Panc1 (cell line): Measurements from ENCODE around the gene WNT3A. TPM values are rescaled to one million over a fixed set of nuclear protein-coding genes. Genes with fewer than 3 reads are reported as not detected.

Experiments used
- ATAC-seq: fragments of 200-7000 bp; cut with Tn5 transposase; 2 replicates; pipeline ENCODE4 v1.9.1; 2020; ENCODE audit warnings: mild to moderate bottlenecking, moderate library complexity
- BruUV-seq: library from RNA; stranded (reverse); fragments of 400-500 nt; replicated peaks from 2 replicates; lab custom pipeline; 2021; lab: Mats Ljungman, UMichigan
- CTCF ChIA-PET: fragments of 300-600 bp; sonication (Branson Sonifier 250); formaldehyde crosslinking; loops from one replicate; lab custom pipeline; 2022; ENCODE audit warnings: antibody characterized with exemption; lab: Charles Lee
- POLR2A ChIA-PET: fragments of 300-600 bp; sonication (Branson Sonifier 250); formaldehyde crosslinking; loops from one replicate; lab custom pipeline; 2022; ENCODE audit warnings: antibody characterized with exemption; lab: Charles Lee
- DNase-seq: peaks from one replicate; pipeline ENCODE4 v3.0.0-alpha.2; 2010; ENCODE audit warnings: low read depth, low spot score
- H3K27ac ChIP-seq: 2 replicates; pipeline ENCODE4 v1.5.1; 2011; ENCODE audit warnings: mild to moderate bottlenecking, low read length, inconsistent platforms
- H3K27me3 ChIP-seq: fragments of 200-500 bp; sonication (Bioruptor generic); 2 replicates; pipeline ENCODE4 v1.6.0; 2014; ENCODE audit warnings: low read length, inconsistent platforms; ENCODE audit not compliant: control insufficient read depth, insufficient read depth
- H3K36me3 ChIP-seq: fragments of 200-500 bp; sonication (Bioruptor generic); 2 replicates; pipeline ENCODE4 v1.5.1; 2014; ENCODE audit warnings: inconsistent platforms, mild to moderate bottlenecking, low read length, moderate library complexity; ENCODE audit not compliant: control insufficient read depth, insufficient read depth
- H3K4me1 ChIP-seq: 2 replicates; pipeline ENCODE4 v1.5.1; 2011; ENCODE audit warnings: inconsistent platforms, mild to moderate bottlenecking, low read length, moderate library complexity; ENCODE audit not compliant: control insufficient read depth, insufficient read depth
- H3K4me3 ChIP-seq, 2 experiments: 2 replicates each; pipeline ENCODE4 v1.5.1; 2011 to 2012; ENCODE audit warnings: low read depth in 2 of 2, low read length in 2 of 2, mild to moderate bottlenecking in 2 of 2, inconsistent platforms in 1 of 2, moderate library complexity in 1 of 2
- H3K9me3 ChIP-seq: fragments of 200-500 bp; sonication (Bioruptor generic); 2 replicates; pipeline ENCODE4 v1.5.1; 2014; ENCODE audit warnings: low read depth, mild to moderate bottlenecking, inconsistent platforms, low read length, moderate library complexity; ENCODE audit not compliant: control insufficient read depth, insufficient read depth
- POLR2AphosphoS5 ChIP-seq: IDR thresholded peaks from 2 replicates; pipeline ENCODE4 v1.6.1; 2012; ENCODE audit warnings: mild to moderate bottlenecking, low read depth, low read length, moderate library complexity
- REST ChIP-seq, 2 experiments: IDR thresholded peaks; 2 replicates each; pipeline ENCODE4 v1.6.1; 2011 to 2012; ENCODE audit warnings: low read depth in 2 of 2, control low read depth in 1 of 2, low read length in 1 of 2, mild to moderate bottlenecking in 1 of 2, moderate library complexity in 1 of 2; ENCODE audit not compliant: insufficient read depth in 1 of 2
- SIN3A ChIP-seq: IDR thresholded peaks from 2 replicates; pipeline ENCODE4 v1.6.1; 2012; ENCODE audit warnings: low read depth, mild to moderate bottlenecking, low read length, moderate library complexity, borderline replicate concordance; ENCODE audit not compliant: insufficient read depth
- TCF7L2 ChIP-seq: IDR thresholded peaks from 2 replicates; pipeline ENCODE4 v1.6.1; 2011; ENCODE audit warnings: mild to moderate bottlenecking, low read depth, low read length, inconsistent platforms
- in situ Hi-C: cut with HindIII; loops from 2 replicates; pipeline ENCODE4 v1.10.0; 2016; ENCODE audit warnings: low sequenced_read_pairs, low pct_unique_long_range_greater_than_20kb
- intact Hi-C: fragments of 100-400 bp; cut with micrococcal nuclease; formaldehyde crosslinking; loops from one replicate; pipeline ENCODE4 v1.10.0; 2022; ENCODE audit not compliant: unreplicated experiment
- total RNA-seq: library from RNA; stranded (reverse); gene quantifications from one replicate; pipeline ENCODE4 v1.2.1, GENCODE V29; 2021; ENCODE audit not compliant: unreplicated experiment
- TF ChIP-seq, protein P1 (sequence below): fragments of 450-650 bp; IDR thresholded peaks from 2 replicates; pipeline ENCODE4 v1.5.1; 2017; ENCODE audit warnings: mild to moderate bottlenecking

The WNT3A gene
- total RNA-seq, 1 experiment from 2014 or later: not detected

GRCh38 chr1:228041316-228041715 is 34.5 kb downstream of the WNT3A start:
- BruUV-seq: no TSS peak
- no peaks in the 10 kb centered on the region for H3K36me3 ChIP-seq
- TF ChIP-seq, protein P1, sequence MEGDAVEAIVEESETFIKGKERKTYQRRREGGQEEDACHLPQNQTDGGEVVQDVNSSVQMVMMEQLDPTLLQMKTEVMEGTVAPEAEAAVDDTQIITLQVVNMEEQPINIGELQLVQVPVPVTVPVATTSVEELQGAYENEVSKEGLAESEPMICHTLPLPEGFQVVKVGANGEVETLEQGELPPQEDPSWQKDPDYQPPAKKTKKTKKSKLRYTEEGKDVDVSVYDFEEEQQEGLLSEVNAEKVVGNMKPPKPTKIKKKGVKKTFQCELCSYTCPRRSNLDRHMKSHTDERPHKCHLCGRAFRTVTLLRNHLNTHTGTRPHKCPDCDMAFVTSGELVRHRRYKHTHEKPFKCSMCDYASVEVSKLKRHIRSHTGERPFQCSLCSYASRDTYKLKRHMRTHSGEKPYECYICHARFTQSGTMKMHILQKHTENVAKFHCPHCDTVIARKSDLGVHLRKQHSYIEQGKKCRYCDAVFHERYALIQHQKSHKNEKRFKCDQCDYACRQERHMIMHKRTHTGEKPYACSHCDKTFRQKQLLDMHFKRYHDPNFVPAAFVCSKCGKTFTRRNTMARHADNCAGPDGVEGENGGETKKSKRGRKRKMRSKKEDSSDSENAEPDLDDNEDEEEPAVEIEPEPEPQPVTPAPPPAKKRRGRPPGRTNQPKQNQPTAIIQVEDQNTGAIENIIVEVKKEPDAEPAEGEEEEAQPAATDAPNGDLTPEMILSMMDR: no peak
- TF ChIP-seq REST (IDR thresholded peaks at IDR 0.05; ENCODE audit: insufficient read depth in 1 of 2, low read depth in 2 of 2, low read length in 1 of 2) (no peak), SIN3A (no peak), TCF7L2 (no peak), POLR2AphosphoS5 (no peak)
- no peaks in the 10 kb centered on the region for H3K27me3 ChIP-seq
- ChIA-PET CTCF (no interaction called here), POLR2A (no interaction called here)
- intact Hi-C loops: no loop called here
- H3K4me1 ChIP-seq: peaks cover 7% of the 10 kb centered on the region; the same call in 1 of the 2 replicates
- in situ Hi-C loops: no loop called here
- ATAC-seq: no peak
- no peak overlapping the region for H3K27ac ChIP-seq
- DNase-seq: no peak
- no peak overlapping the region for H3K4me3 ChIP-seq
- H3K9me3 ChIP-seq: no peaks in the 10 kb centered on the region

- no peaks in the 10 kb centered on the region for H3K36me3 ChIP-seq
- ChIA-PET POLR2A (no interaction called here), CTCF (no interaction called here)
- no peaks in the 10 kb centered on the region for H3K27me3 ChIP-seq
- no peaks in the 10 kb centered on the region for H3K9me3 ChIP-seq
- H3K4me3 ChIP-seq: no peak overlapping the region
- in situ Hi-C loops: no loop called here
- no peak overlapping the region for H3K27ac ChIP-seq
- DNase-seq: no peak
- no TSS peak for BruUV-seq
- no peak for TF ChIP-seq TCF7L2
- no peak for TF ChIP-seq POLR2AphosphoS5
- TF ChIP-seq SIN3A: no peak
- TF ChIP-seq REST (IDR thresholded peaks at IDR 0.05; ENCODE audit: insufficient read depth in 1 of 2, low read depth in 2 of 2, low read length in 1 of 2): no peak
- TF ChIP-seq, protein P1: no peak
- H3K4me1 ChIP-seq: peaks cover 7% of the 10 kb centered on the region; the same call in 1 of the 2 replicates
- intact Hi-C loops: no loop called here
- no peak for ATAC-seq
Measured at GRCh38 chr1:228042508-228042907, 35.7 kb downstream of the WNT3A start.
